ENCODE measurements around the gene APP.

APP gene

GRCh38 chr21:25831300-25831960, 339.1 kb downstream of the APP start:
- H2AFZ ChIP-seq: no peak overlapping the region
- H3K9ac ChIP-seq: no peak overlapping the region
- H3K4me3 ChIP-seq (ENCODE audit: low read depth, low read length): no peak overlapping the region
- TF ChIP-seq CTCF (IDR thresholded peaks at IDR 0.05): no peak
- H3K79me2 ChIP-seq: no peaks in the 10 kb centered on the region
- H3K9me3 ChIP-seq (ENCODE audit: control insufficient read depth, low read length): no peaks in the 10 kb centered on the region
- no peak overlapping the region for H3K27ac ChIP-seq
- no peaks in the 10 kb centered on the region for H3K4me1 ChIP-seq
- no peak overlapping the region for H3K4me2 ChIP-seq (ENCODE audit: low read length)
- no peaks in the 10 kb centered on the region for H3K27me3 ChIP-seq (ENCODE audit: control insufficient read depth, insufficient read depth, low read length)
- no peaks in the 10 kb centered on the region for H3K36me3 ChIP-seq (ENCODE audit: control insufficient read depth, insufficient read depth, low read length)

Data from parathyroid adenoma (tissue), 2 donors.